Measurements from ENCODE around the gene CENPM.

DNA sequence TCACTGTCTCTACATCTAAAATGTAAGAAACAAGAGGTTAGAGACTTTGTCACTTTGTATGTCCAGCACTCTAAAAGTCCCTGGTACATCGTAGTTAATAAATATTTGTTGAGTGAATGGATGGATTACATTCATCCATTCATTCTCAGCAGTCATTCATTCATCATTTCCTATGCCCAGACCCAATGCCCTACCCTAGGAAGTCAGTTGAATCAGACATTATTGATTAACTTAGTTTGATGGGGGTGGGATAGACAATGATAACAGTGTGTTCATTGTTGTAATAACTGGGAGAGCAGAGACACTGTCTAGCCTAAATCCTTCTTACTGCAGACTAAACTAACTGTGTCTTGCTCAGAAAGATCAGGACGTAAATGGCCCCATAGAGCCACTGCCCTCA lies 1.2 kb upstream of the CENPM start:
- TF ChIP-seq POLR2A (IDR thresholded peaks at IDR 0.05; ENCODE audit: low read depth, low read length) (no peak), TAF1 (IDR thresholded peaks at IDR 0.05; ENCODE audit: borderline replicate concordance, low read depth, low read length) (no peak)
